Measurements from ENCODE around the gene THSD4.

The THSD4 gene

DNA sequence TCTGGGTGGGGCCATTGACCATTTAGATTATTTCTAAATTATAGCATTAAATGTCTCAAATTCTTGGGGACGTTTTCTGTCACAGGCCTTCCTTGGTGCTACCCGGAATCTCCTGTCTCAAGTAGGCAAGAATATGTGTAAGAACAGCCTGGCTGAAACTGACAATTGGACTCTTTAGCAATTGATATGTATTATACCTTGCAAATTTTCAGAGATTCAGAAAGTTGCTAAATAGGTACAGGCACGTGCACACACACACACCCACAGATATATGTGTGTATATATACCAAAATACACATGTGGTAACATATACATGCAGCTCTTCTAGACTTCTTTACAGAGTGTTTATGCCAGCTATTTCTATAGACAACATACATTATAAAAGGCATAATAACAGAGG lies 481.9 kb downstream of the THSD4 start:
- Histone ChIP-seq H3K4me3 (no peak overlapping the region), H3K27ac (peak overlapping the region in 1 of 2 donors; percentile 47)
- TF ChIP-seq CTCF (IDR thresholded peaks at IDR 0.05), result no peak
- DNase-seq (ENCODE audit: low spot score), result no peak

GRCh38 chr15:71597637-71598036 lies 482.4 kb downstream of the THSD4 start:
- H3K27ac ChIP-seq, result peak overlapping the region in 1 of 2 donors; percentile 47
- DNase-seq (ENCODE audit: low spot score), result no peak
- no peak for TF ChIP-seq CTCF (IDR thresholded peaks at IDR 0.05)
- no peak overlapping the region for H3K4me3 ChIP-seq

DNA sequence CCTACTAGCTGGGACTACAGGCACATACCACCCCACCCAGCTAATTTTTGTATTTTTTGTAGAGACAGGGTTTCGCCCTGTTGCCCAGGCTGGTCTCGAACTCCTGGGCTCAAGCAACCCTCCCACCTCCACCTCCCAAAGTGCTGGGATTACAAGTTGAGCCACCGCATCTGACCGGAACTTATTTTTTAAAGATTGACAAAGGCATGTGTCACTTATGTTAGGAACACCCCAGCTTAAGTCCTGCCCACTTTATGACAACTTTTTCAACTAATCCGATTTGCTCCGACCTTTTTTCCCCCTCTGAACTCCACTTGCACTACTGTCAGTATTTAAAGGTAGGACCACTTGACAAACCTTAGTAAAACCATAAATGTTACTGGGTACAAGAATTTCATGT lies 483.5 kb downstream of the THSD4 start:
- Histone ChIP-seq H3K4me3 (no peak overlapping the region), H3K27ac (no peak overlapping the region)
- DNase-seq (ENCODE audit: low spot score), result no peak
- no peak for TF ChIP-seq CTCF (IDR thresholded peaks at IDR 0.05)

GRCh38 chr15:71599418-71600151 lies 484.3 kb downstream of the THSD4 start:
- H3K27ac ChIP-seq, result no peak overlapping the region
- no peak for DNase-seq (ENCODE audit: low spot score)
- TF ChIP-seq CTCF (IDR thresholded peaks at IDR 0.05), result no peak
- no peak overlapping the region for H3K4me3 ChIP-seq

DNA sequence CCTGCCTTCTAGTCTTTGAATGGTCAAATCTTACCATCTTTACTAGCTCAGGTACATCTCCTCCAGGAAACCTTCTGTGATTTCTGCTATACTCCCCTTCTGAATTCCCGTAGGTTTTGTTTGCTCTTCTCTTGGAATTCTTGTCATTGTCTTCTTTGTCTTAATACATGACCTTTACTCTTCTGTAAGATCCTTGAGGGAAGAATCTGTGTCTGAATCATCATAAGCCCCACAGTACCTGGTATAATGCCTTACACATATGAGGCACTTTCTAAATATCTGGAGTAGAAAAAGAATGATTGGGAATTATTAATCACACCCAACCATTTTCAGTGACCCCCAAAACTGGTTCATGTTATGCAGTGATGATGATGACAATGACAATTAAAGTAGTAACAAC lies 485.0 kb downstream of the THSD4 start:
- no peak for TF ChIP-seq CTCF (IDR thresholded peaks at IDR 0.05)
- Histone ChIP-seq H3K27ac (no peak overlapping the region), H3K4me3 (no peak overlapping the region)
- no peak for DNase-seq (ENCODE audit: low spot score)

DNA sequence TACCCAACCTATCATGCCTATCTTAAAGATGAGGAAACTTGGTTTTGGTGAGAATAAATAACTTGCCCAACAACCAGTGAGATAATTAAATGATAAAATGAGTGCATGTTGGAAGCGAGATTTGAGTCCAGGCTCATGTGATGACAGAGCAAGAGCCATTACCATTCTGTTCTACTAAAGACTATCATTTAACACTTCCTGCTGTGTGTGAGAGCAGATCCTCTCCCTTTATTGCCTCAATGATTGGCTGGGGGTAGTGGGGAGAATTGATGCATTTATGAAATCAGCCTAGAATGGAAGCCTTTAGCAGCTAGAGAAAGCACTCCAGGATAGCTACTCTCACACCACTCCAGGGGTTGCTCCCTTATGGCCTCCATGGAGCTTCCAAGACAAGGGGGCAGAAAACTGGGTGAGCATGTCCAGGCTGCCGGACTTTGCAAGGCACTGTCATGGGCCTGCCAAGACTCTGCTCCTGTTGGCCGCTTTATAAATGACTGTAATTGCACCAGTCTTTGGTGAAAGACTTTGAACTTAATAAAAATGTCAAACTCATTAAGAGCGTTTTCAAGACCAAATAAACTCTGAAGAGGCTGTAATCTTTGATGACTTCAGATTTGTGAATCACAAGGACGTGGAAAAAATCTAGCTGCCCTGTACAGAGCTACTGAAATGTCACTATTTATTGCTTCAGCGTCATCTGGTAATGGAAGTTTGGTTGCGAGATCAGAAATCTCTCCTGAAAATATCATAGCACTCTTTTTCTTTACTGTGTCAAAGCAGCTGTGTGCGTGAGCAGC lies 486.0 kb downstream of the THSD4 start:
- TF ChIP-seq CTCF (IDR thresholded peaks at IDR 0.05), result no peak
- Histone ChIP-seq H3K27ac (no peak overlapping the region), H3K4me3 (no peak overlapping the region)
- no peak for DNase-seq (ENCODE audit: low spot score)

DNA sequence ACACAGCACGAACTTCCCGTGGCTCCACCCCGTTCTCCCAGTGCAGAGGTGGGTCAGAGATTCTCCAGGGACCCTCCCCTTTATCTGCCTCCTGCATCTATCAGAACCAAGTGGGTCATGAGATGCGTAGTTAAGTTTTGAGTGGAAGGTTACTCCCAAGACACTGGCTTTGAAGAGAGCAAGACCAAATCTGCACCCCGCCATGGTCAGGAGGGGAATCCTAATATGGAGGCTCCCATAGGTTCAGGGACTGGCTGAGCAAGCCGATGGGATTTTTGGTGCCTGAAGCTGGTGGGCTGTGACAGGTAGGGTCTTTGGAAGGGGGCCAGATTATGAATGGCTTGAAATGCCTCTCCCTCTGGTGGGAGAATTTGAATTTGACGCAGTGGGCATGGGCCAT lies 488.1 kb downstream of the THSD4 start:
- TF ChIP-seq CTCF (IDR thresholded peaks at IDR 0.05), result no peak
- no peak for DNase-seq (ENCODE audit: low spot score)
- Histone ChIP-seq H3K27ac (no peak overlapping the region), H3K4me3 (no peak overlapping the region)
